HepG2 (cell line): ENCODE results near the gene MAB21L4. TPM values are rescaled to one million over a fixed set of nuclear protein-coding genes. Genes with fewer than 3 reads are reported as not detected.
A peak's percentile ranks its signal among the peaks of the same experiment; 100 is the strongest.

Experiments
- ARID4A ChIP-seq: sonication (generic); formaldehyde crosslinking; IDR thresholded peaks from 2 replicates; pipeline ENCODE4 v1.5.0; 2020; ENCODE audit warnings: mild to moderate bottlenecking, missing genetic modification reagents, borderline replicate concordance
- HDAC1 ChIP-seq: sonication (generic); formaldehyde crosslinking; IDR thresholded peaks from 2 replicates; pipeline ENCODE4 v1.5.1; 2020; ENCODE audit warnings: mild to moderate bottlenecking, missing genetic modification reagents
- KDM5B ChIP-seq: sonication (generic); formaldehyde crosslinking; IDR thresholded peaks from 2 replicates; pipeline ENCODE4 v1.4.0; 2020; ENCODE audit warnings: missing genetic modification reagents, mild to moderate bottlenecking, borderline replicate concordance
- NFE2 ChIP-seq: sonication (generic); formaldehyde crosslinking; IDR thresholded peaks from 2 replicates; pipeline ENCODE4 v1.4.0; 2020; ENCODE audit warnings: missing genetic modification reagents
- NR2C2 ChIP-seq: sonication (generic); formaldehyde crosslinking; IDR thresholded peaks from 2 replicates; pipeline ENCODE4 v1.4.0; 2020; ENCODE audit warnings: missing genetic modification reagents, mild to moderate bottlenecking, moderate library complexity, borderline replicate concordance
- POLR2G ChIP-seq: fragments of 200-400 bp; formaldehyde crosslinking; IDR thresholded peaks from 2 replicates; pipeline ENCODE4 v1.6.1; 2018; ENCODE audit warnings: mild to moderate bottlenecking, low read depth, low read length, moderate library complexity
- YY1 ChIP-seq: IDR thresholded peaks from 2 replicates; pipeline ENCODE4 v1.6.1; 2011; ENCODE audit warnings: low read length, low read depth, moderate library complexity, mild to moderate bottlenecking; ENCODE audit not compliant: insufficient read depth, insufficient replicate concordance
- ZBTB39 ChIP-seq: sonication (generic); formaldehyde crosslinking; IDR thresholded peaks from 2 replicates; pipeline ENCODE4 v1.5.0; 2020; ENCODE audit warnings: missing genetic modification reagents
- ZFP41 ChIP-seq: sonication (generic); formaldehyde crosslinking; IDR thresholded peaks from 2 replicates; pipeline ENCODE4 v1.4.0; 2020; ENCODE audit warnings: mild to moderate bottlenecking, missing genetic modification reagents, borderline replicate concordance
- ZNF296 ChIP-seq: sonication (generic); formaldehyde crosslinking; conservative IDR thresholded peaks from 2 replicates; pipeline ENCODE4 v1.5.0; 2020; ENCODE audit warnings: mild to moderate bottlenecking, missing genetic modification reagents
- ZNF605 ChIP-seq: sonication (generic); formaldehyde crosslinking; IDR thresholded peaks from 2 replicates; pipeline ENCODE4 v1.8.0; 2022; ENCODE audit warnings: mild to moderate bottlenecking, missing genetic modification reagents
- ZNF670 ChIP-seq: sonication (generic); formaldehyde crosslinking; IDR thresholded peaks from 2 replicates; pipeline ENCODE4 v1.8.0; 2022; ENCODE audit warnings: mild to moderate bottlenecking, missing genetic modification reagents, borderline replicate concordance
- ZSCAN21 ChIP-seq: sonication (generic); formaldehyde crosslinking; IDR thresholded peaks from 2 replicates; pipeline ENCODE4 v1.8.0; 2022; ENCODE audit warnings: mild to moderate bottlenecking, missing genetic modification reagents, moderate library complexity, borderline replicate concordance
- polyA plus RNA-seq, 8 experiments: library from polyadenylated mRNA; depleted of rRNA in 3 of 8; stranded (reverse) in 7 of 8; unstranded in 1 of 8; fragments of >200 nt; fragmentation: Illumina TruSeq in 4 of 8; extraction: Trizol in 4 of 8; gene quantifications; 2 replicates each; pipeline versions ENCODE4 v1.2.1 to v1.2.3, GENCODE V29; 2011 to 2016; ENCODE audit warnings: low read depth in 4 of 8, missing spikeins in 1 of 8, mixed read lengths in 1 of 8; ENCODE audit not compliant: insufficient read depth in 1 of 8
- total RNA-seq, 5 experiments: library from RNA; depleted of rRNA; stranded (reverse); fragments of >200 nt; fragmentation: Illumina TruSeq; extraction: Trizol; gene quantifications; 2 replicates each; pipeline ENCODE4 v1.2.3, GENCODE V29; 2016; ENCODE audit warnings: low read depth in 1 of 5
- TF ChIP-seq, protein P1 (sequence below): sonication (generic); formaldehyde crosslinking; IDR thresholded peaks from 2 replicates; pipeline ENCODE4 v1.9.0; 2022; ENCODE audit warnings: low read depth, missing genetic modification reagents
- TF ChIP-seq, protein P2 (sequence below): sonication (generic); formaldehyde crosslinking; IDR thresholded peaks from 2 replicates; pipeline ENCODE4 v1.4.0; 2020; ENCODE audit warnings: missing genetic modification reagents

MAB21L4 gene
- total and polyA plus RNA-seq, 2 of the 13 experiments (the other 11 are each of a cell fraction or from before 2014, with no cell fraction given), result 3.0 to 14.0 TPM

DNA sequence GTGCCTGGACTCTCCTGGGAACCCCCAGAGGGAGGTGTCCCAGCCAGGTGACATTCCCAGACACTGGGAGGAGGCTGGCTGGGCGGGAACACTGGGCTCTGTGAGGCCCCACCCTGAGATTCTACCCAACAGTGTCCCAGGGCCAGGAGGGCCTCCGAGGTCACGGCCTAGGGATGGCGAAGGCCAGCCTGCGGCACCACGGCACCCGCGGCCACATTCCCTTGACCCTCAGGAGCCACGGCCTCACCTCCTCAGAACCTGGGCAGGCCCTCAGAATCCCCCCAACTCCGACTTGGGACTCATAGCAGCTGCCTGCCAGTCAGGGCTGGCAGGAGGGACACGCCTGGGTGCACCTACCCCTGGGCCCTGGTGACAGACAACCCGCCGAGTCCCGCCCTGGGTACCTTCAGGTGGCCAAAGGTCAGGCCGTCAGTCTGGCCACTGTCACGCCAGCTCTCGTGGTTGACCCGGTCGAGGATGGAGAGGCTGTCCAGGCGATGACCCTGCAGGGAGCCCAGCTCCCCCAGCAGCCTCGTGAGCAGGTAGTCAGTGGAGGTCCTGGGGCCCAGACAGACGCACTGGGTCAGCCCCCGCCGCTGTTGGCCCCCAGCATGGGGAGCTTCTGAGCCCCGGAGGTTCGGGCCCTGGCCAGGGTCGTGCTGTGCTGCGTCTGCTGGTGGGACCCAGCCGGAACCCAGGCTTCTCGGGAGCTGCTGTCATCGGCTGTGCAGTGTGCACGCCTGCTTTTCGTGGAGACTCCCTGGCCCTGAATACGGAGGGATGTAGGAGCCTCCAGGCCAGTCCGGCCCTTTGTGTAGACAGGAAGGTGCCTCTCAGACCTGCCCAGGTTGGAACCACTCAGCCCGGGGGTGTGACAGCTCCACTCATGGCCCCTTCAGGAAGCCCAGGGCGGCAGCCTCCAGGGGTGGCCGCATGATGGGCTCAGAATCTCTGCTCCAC lies 6.1 kb downstream of the MAB21L4 start (continued):
- no peak for TF ChIP-seq POLR2G
- TF ChIP-seq, protein P1, sequence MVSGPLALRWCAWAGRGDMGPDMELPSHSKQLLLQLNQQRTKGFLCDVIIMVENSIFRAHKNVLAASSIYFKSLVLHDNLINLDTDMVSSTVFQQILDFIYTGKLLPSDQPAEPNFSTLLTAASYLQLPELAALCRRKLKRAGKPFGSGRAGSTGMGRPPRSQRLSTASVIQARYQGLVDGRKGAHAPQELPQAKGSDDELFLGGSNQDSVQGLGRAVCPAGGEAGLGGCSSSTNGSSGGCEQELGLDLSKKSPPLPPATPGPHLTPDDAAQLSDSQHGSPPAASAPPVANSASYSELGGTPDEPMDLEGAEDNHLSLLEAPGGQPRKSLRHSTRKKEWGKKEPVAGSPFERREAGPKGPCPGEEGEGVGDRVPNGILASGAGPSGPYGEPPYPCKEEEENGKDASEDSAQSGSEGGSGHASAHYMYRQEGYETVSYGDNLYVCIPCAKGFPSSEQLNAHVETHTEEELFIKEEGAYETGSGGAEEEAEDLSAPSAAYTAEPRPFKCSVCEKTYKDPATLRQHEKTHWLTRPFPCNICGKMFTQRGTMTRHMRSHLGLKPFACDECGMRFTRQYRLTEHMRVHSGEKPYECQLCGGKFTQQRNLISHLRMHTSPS (CRISPR knock-in tag), result peak; percentile 79
- TF ChIP-seq NR2C2, result peak; percentile 37; the same call in 1 of the 2 replicates
- no peak for TF ChIP-seq YY1
- TF ChIP-seq ZBTB39, result 0 out of 2 replicates have a peak, but pooled peaks have one; percentile 20
- TF ChIP-seq, protein P2, sequence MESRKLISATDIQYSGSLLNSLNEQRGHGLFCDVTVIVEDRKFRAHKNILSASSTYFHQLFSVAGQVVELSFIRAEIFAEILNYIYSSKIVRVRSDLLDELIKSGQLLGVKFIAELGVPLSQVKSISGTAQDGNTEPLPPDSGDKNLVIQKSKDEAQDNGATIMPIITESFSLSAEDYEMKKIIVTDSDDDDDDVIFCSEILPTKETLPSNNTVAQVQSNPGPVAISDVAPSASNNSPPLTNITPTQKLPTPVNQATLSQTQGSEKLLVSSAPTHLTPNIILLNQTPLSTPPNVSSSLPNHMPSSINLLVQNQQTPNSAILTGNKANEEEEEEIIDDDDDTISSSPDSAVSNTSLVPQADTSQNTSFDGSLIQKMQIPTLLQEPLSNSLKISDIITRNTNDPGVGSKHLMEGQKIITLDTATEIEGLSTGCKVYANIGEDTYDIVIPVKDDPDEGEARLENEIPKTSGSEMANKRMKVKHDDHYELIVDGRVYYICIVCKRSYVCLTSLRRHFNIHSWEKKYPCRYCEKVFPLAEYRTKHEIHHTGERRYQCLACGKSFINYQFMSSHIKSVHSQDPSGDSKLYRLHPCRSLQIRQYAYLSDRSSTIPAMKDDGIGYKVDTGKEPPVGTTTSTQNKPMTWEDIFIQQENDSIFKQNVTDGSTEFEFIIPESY (CRISPR knock-in tag), result peak; percentile 23; the same call in 1 of the 2 replicates
- no peak for TF ChIP-seq NFE2 (CRISPR knock-in tag)
- no peak for TF ChIP-seq ARID4A
- TF ChIP-seq ZNF605 (CRISPR knock-in tag), result peak; percentile 9; the same call in 1 of the 2 replicates
- 0 out of 2 replicates have a peak, but pooled peaks have one; percentile 20 for TF ChIP-seq ZFP41
- TF ChIP-seq KDM5B (CRISPR knock-in tag), result peak; percentile 37; the same call in 1 of the 2 replicates
- TF ChIP-seq ZNF670, result peak; percentile 32; the same call in 1 of the 2 replicates
- TF ChIP-seq ZSCAN21 (CRISPR knock-in tag), result peak; percentile 45; the same call in 1 of the 2 replicates
- TF ChIP-seq HDAC1 (CRISPR knock-in tag), result peak; percentile 44
- no peak for TF ChIP-seq ZNF296 (CRISPR knock-in tag)
